Mesothelial cell of epicardium (in vitro differentiated cells): ENCODE measurements around the gene PARD3B. TPM values are rescaled to one million over a fixed set of nuclear protein-coding genes. Genes with fewer than 3 reads are reported as not detected.

ENCODE experiments used
- DNase-seq, 2 experiments: peaks; one replicate each; pipeline ENCODE4 v3.0.0; 2021; ENCODE audit warnings: low spot score in 2 of 2; ENCODE audit not compliant: unreplicated experiment in 2 of 2
- H3K27ac Mint-ChIP-seq: 2 replicates; pipeline ENCODE4 v1.8.0; 2021; ENCODE audit warnings: mixed read lengths
- H3K27me3 Mint-ChIP-seq: 2 replicates; pipeline ENCODE4 v1.8.0; 2021; ENCODE audit warnings: low read depth, mixed read lengths
- H3K36me3 Mint-ChIP-seq: 2 replicates; pipeline ENCODE4 v1.8.0; 2021; ENCODE audit warnings: mixed read lengths
- H3K4me1 Mint-ChIP-seq: 2 replicates; pipeline ENCODE4 v1.8.0; 2021; ENCODE audit warnings: mixed read lengths
- H3K4me3 Mint-ChIP-seq: 2 replicates; pipeline ENCODE4 v1.8.0; 2021; ENCODE audit warnings: mild to moderate bottlenecking, moderate library complexity, mixed read lengths
- H3K9me3 Mint-ChIP-seq: 2 replicates; pipeline ENCODE4 v1.8.0; 2021; ENCODE audit warnings: mixed read lengths
- total RNA-seq: library from RNA; stranded (reverse); gene quantifications from 3 replicates; pipeline ENCODE4 v1.2.1, GENCODE V29; 2021
- TF ChIP-seq, protein P1 (sequence below): fragments of 200-600 bp; sonication (generic); IDR thresholded peaks from one replicate; pipeline ENCODE4 v1.5.0; 2021; ENCODE audit warnings: antibody characterized with exemption; ENCODE audit not compliant: unreplicated experiment

Gene PARD3B
- total RNA-seq, 1 donor from 2014 or later, result 23.4 TPM

DNA sequence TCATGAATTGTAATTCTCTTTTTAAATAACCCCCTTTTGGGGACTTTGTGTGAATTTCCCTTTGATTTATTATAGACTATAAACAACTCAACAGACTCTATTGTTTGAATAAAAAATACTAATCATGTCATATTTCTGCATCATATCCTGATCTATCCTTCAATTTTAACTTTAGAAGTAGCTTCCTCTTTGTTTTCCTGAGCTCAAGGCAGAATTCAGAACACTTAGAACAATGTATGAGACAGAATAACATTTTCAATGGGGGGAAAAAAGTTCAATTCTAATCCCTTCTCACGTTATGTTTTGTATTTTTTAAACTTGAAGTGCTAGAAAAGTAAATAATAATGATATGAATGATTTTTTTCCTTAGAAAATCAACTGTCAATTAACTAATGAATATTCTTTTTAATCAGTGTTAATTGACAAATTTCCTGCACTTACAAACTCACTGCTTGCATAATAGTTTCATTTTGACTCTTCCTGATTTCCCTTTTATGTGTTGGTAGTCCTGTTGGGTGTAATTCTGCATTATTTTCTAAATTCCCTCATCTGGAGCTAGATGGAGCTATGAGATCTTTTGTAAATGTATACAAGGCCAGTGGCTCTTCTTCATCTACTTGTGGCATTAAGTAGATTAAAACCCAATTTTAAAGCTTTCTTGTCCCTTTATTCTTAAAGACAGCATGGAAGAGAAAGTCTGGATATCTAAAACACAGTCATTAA, 326.1 kb downstream of the PARD3B start:
- Mint-ChIP-seq H3K27ac (no peak overlapping the region), H3K27me3 (no peaks in the 10 kb centered on the region), H3K36me3 (no peaks in the 10 kb centered on the region), H3K9me3 (peaks cover 11% of the 10 kb centered on the region), H3K4me1 (peaks cover 26% of the 10 kb centered on the region), H3K4me3 (no peak overlapping the region)
- TF ChIP-seq, protein P1, sequence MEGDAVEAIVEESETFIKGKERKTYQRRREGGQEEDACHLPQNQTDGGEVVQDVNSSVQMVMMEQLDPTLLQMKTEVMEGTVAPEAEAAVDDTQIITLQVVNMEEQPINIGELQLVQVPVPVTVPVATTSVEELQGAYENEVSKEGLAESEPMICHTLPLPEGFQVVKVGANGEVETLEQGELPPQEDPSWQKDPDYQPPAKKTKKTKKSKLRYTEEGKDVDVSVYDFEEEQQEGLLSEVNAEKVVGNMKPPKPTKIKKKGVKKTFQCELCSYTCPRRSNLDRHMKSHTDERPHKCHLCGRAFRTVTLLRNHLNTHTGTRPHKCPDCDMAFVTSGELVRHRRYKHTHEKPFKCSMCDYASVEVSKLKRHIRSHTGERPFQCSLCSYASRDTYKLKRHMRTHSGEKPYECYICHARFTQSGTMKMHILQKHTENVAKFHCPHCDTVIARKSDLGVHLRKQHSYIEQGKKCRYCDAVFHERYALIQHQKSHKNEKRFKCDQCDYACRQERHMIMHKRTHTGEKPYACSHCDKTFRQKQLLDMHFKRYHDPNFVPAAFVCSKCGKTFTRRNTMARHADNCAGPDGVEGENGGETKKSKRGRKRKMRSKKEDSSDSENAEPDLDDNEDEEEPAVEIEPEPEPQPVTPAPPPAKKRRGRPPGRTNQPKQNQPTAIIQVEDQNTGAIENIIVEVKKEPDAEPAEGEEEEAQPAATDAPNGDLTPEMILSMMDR, result no peak
- no peak for DNase-seq

DNA sequence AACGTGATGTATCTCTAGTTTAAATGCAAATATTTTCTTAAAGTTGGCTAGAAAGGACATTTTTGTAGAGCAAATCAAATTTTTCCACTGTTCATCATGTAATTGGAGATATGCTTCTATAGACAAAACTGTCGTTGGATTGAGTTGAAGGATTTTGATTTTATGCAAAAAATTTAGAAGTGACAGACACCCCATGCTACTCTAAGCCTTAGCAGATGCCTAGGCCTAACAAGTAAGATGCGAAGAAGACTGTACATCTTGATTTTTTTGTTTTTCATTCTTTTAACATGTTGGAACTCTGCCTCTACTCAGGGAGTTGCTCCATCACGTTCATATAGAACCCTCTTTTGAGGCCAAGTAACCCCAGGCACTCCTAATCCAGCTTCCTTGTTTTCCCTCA, 331.0 kb downstream of the PARD3B start:
- H3K27me3 Mint-ChIP-seq, result no peaks in the 10 kb centered on the region
- H3K9me3 Mint-ChIP-seq, result peaks cover 11% of the 10 kb centered on the region
- DNase-seq, result no peak
- H3K27ac Mint-ChIP-seq, result no peak overlapping the region
- no peaks in the 10 kb centered on the region for H3K36me3 Mint-ChIP-seq
- TF ChIP-seq, protein P1, result no peak
- peaks cover 18% of the 10 kb centered on the region for H3K4me1 Mint-ChIP-seq
- no peak overlapping the region for H3K4me3 Mint-ChIP-seq

DNA sequence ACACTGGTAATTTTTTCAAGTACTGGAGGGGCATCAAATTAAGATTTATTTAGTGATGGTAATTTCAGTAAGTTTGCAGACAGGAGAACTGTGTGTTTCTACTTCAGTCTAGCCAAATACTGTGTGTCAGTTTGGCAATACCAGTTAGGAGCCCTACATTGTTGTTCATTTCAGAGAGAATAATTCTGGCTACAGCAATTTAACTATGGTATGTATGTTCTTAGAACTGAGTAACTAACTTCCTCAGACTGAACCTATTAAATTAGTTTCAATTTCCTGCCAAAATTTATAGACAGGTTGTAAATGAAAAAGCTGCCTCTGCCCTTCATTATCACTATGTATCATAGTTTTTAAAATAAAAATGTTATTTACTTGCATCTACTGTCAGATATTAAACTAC, 332.4 kb downstream of the PARD3B start:
- peaks cover 21% of the 10 kb centered on the region for H3K4me1 Mint-ChIP-seq
- H3K4me3 Mint-ChIP-seq, result no peak overlapping the region
- no peak overlapping the region for H3K27ac Mint-ChIP-seq
- H3K27me3 Mint-ChIP-seq, result no peaks in the 10 kb centered on the region
- H3K9me3 Mint-ChIP-seq, result peaks cover 11% of the 10 kb centered on the region
- TF ChIP-seq, protein P1, result no peak
- DNase-seq, result no peak
- no peaks in the 10 kb centered on the region for H3K36me3 Mint-ChIP-seq

DNA sequence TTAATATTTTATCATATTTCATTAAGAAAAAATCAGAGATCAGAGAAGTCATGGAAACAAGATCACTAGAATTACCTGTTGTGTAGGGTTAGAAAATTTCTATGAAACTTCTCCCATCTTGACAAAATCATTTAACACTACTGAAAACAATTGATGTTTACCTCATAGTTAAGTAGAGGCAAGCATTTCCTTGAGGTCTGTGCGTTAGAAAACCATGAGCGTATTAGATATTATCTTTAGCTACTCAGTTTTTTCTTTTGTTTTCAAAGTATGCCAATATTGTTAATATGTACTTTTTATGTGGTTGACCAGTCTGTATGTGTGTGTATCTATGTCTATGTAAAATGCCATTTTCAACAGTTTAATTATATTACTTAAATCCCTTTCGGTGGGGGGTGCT, 335.7 kb downstream of the PARD3B start:
- H3K27me3 Mint-ChIP-seq, result no peaks in the 10 kb centered on the region
- H3K4me3 Mint-ChIP-seq, result no peak overlapping the region
- H3K9me3 Mint-ChIP-seq, result peaks cover 6% of the 10 kb centered on the region
- H3K36me3 Mint-ChIP-seq, result peaks cover 4% of the 10 kb centered on the region
- DNase-seq, result no peak
- TF ChIP-seq, protein P1, result no peak
- peaks cover 21% of the 10 kb centered on the region for H3K4me1 Mint-ChIP-seq
- no peak overlapping the region for H3K27ac Mint-ChIP-seq

DNA sequence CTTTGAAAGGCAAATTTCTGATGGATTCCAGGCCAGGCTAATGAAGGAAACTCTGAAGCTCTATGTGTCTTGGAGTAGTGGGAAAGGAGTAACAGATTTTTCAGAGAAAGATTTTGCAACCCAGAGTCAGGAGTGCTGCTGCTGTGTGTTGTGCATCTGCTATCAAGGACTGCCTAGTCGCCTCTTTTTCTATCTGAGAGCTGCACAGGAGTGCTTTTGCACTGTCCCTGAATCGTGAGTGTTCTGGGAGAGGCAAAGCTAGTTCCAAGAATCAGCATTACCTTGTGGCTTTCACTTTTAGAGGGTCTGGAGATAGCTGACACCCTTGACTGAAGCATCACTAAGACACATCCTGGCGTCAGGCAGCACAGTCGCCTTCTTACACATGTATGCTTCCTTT, 336.4 kb downstream of the PARD3B start:
- Mint-ChIP-seq H3K27me3 (no peaks in the 10 kb centered on the region), H3K36me3 (peaks cover 4% of the 10 kb centered on the region), H3K4me1 (peaks cover 21% of the 10 kb centered on the region), H3K27ac (peak overlapping the region; percentile 6), H3K4me3 (no peak overlapping the region), H3K9me3 (peaks cover 6% of the 10 kb centered on the region)
- TF ChIP-seq, protein P1, result no peak
- DNase-seq, result no peak
